H54 (cell line): ENCODE results near the gene KCNN1.
"Not testable (repeated sequence)": the region's sequence is repeated elsewhere in the genome, so short reads cannot be mapped to it uniquely, and the experiment has no call there.

Source experiments
- DNase-seq: peaks from one replicate; pipeline ENCODE4 v3.0.0; 2011; ENCODE audit warnings: low spot score, mixed read lengths; ENCODE audit not compliant: insufficient read length
- FAIRE-seq: peaks from 3 replicates; lab custom pipeline; 2011; peaks lifted over from hg19 to GRCh38; lab: Jason Lieb, UNC
- POLR2A ChIP-seq: IDR thresholded peaks from 2 replicates; pipeline ENCODE4 v1.6.1; 2011; ENCODE audit warnings: low read depth, mild to moderate bottlenecking, low read length

Gene KCNN1

GRCh38 chr19:17989425-17990094 is 22.7 kb downstream of the KCNN1 start:
- no peak for DNase-seq
- no peak for TF ChIP-seq POLR2A
- FAIRE-seq: no peak

- FAIRE-seq (no peak), DNase-seq (no peak)
- TF ChIP-seq POLR2A: no peak
These were observed 26.3 kb downstream of the KCNN1 start for GRCh38 chr19:17993076-17993813.

- FAIRE-seq (peak; percentile 72), DNase-seq (peak; percentile 90)
- TF ChIP-seq POLR2A: no peak
These were observed 30.0 kb downstream of the KCNN1 start for GRCh38 chr19:17996826-17997316.

- DNase-seq: peak; percentile 85
These were observed 31.3 kb downstream of the KCNN1 start for GRCh38 chr19:17997969-17998826.

GRCh38 chr19:17998827-17999150 is 31.9 kb downstream of the KCNN1 start:
- FAIRE-seq (no peak), DNase-seq (no peak)
- no peak for TF ChIP-seq POLR2A

More at GRCh38 chr19:17997969-17998826, 31.3 kb downstream of the KCNN1 start:
- no peak for FAIRE-seq
- TF ChIP-seq POLR2A: no peak

- no peak for TF ChIP-seq POLR2A
- FAIRE-seq (no peak), DNase-seq (no peak)
These were observed 33.0 kb downstream of the KCNN1 start for GRCh38 chr19:17999684-18000479.

GRCh38 chr19:18000480-18000914 is 33.6 kb downstream of the KCNN1 start:
- no peak for FAIRE-seq

GRCh38 chr19:18000915-18001776 is 34.2 kb downstream of the KCNN1 start:
- peak; percentile 54 for TF ChIP-seq POLR2A
- FAIRE-seq (no peak), DNase-seq (peak; percentile 94)

More at GRCh38 chr19:18000480-18000914, 33.6 kb downstream of the KCNN1 start:
- no peak for DNase-seq
- no peak for TF ChIP-seq POLR2A

- FAIRE-seq (no peak), DNase-seq (no peak)
- no peak for TF ChIP-seq POLR2A
These were observed 35.0 kb downstream of the KCNN1 start for GRCh38 chr19:18001777-18002345.

- FAIRE-seq (no peak), DNase-seq (no peak)
- no peak for TF ChIP-seq POLR2A
These were observed 35.5 kb downstream of the KCNN1 start for GRCh38 chr19:18002347-18002850.

- not testable (repeated sequence) for FAIRE-seq, DNase-seq
These were observed 38.8 kb downstream of the KCNN1 start for GRCh38 chr19:18005750-18006149.
